Keratinocyte (primary cell): Measurements from ENCODE around the gene MXI1. TPM values are rescaled to one million over a fixed set of nuclear protein-coding genes. Genes with fewer than 3 reads are reported as not detected.

ENCODE experiments used
- DNase-seq: peaks from one replicate; pipeline ENCODE4 v3.0.0-alpha.2; 2011; ENCODE audit warnings: low read depth, missing footprints, low spot score
- FAIRE-seq: peaks from 2 replicates; lab custom pipeline; 2011; peaks lifted over from hg19 to GRCh38; lab: Jason Lieb, UNC
- H2AFZ ChIP-seq: 2 replicates; pipeline ENCODE4 v1.6.0; 2012; ENCODE audit warnings: low read length, control low read depth, inconsistent platforms; ENCODE audit not compliant: control insufficient read depth
- H3K27ac ChIP-seq: 2 replicates; pipeline ENCODE4 v1.5.1; 2011; ENCODE audit warnings: low read length; ENCODE audit not compliant: control insufficient read depth, insufficient read depth
- H3K27me3 ChIP-seq: 3 replicates; pipeline ENCODE4 v1.6.0; 2011; ENCODE audit warnings: low read length; ENCODE audit not compliant: control insufficient read depth, insufficient read depth; ENCODE audit errors: extremely low read depth
- H3K36me3 ChIP-seq, 2 experiments: 2 replicates in 1 of 2; 3 replicates in 1 of 2; pipeline ENCODE4 v1.5.1; 2011; ENCODE audit warnings: low read length in 2 of 2, mild to moderate bottlenecking in 1 of 2; ENCODE audit not compliant: control insufficient read depth in 2 of 2, insufficient read depth in 2 of 2; ENCODE audit errors: extremely low read depth in 1 of 2
- H3K4me1 ChIP-seq: 3 replicates; pipeline ENCODE4 v1.5.1; 2011; ENCODE audit warnings: low read length; ENCODE audit not compliant: control insufficient read depth, insufficient read depth; ENCODE audit errors: extremely low read depth
- H3K4me2 ChIP-seq: 3 replicates; pipeline ENCODE4 v1.6.0; 2011; ENCODE audit warnings: low read depth, low read length; ENCODE audit not compliant: control insufficient read depth, insufficient read depth; ENCODE audit errors: extremely low read depth
- H3K4me3 ChIP-seq, 3 experiments: fragments of 200-600 bp in 1 of 3; sonication (generic) in 1 of 3; 2 replicates in 2 of 3; 3 replicates in 1 of 3; pipeline ENCODE4 v1.5.1; 2011 to 2016; ENCODE audit warnings: low read length in 3 of 3, mild to moderate bottlenecking in 3 of 3, control low read depth in 2 of 3, inconsistent platforms in 1 of 3, low read depth in 1 of 3, mixed read lengths in 1 of 3, mixed run types in 1 of 3, moderate library complexity in 1 of 3; ENCODE audit not compliant: control insufficient read depth in 2 of 3, insufficient read depth in 2 of 3; ENCODE audit errors: extremely low read depth in 1 of 3
- H3K79me2 ChIP-seq: 2 replicates; pipeline ENCODE4 v1.6.0; 2012; ENCODE audit warnings: low read length; ENCODE audit not compliant: control insufficient read depth, insufficient read depth
- H3K9ac ChIP-seq: 3 replicates; pipeline ENCODE4 v1.6.0; 2011; ENCODE audit warnings: low read length; ENCODE audit not compliant: control insufficient read depth, insufficient read depth; ENCODE audit errors: extremely low read depth
- H3K9me1 ChIP-seq: 3 replicates; pipeline ENCODE4 v1.6.0; 2011; ENCODE audit warnings: low read length; ENCODE audit not compliant: control insufficient read depth, insufficient read depth; ENCODE audit errors: extremely low read depth
- H3K9me3 ChIP-seq: 2 replicates; pipeline ENCODE4 v1.5.1; 2012; ENCODE audit warnings: low read depth, low read length; ENCODE audit not compliant: control insufficient read depth
- H4K20me1 ChIP-seq: 3 replicates; pipeline ENCODE4 v1.6.0; 2011; ENCODE audit warnings: low read length; ENCODE audit not compliant: control insufficient read depth, insufficient read depth; ENCODE audit errors: extremely low read depth
- CTCF ChIP-seq, 3 experiments: IDR thresholded peaks in 1 of 3; conservative IDR thresholded peaks in 1 of 3; optimal IDR thresholded peaks in 1 of 3; 2 replicates in 2 of 3; 3 replicates in 1 of 3; pipeline versions ENCODE3 to v1.5.1; 2011; ENCODE audit warnings: low read length in 3 of 3, mild to moderate bottlenecking in 3 of 3, moderate library complexity in 2 of 3, control low read depth in 1 of 3, inconsistent platforms in 1 of 3; ENCODE audit not compliant: insufficient read depth in 2 of 3; ENCODE audit errors: extremely low read depth in 1 of 3
- EZH2 ChIP-seq: IDR thresholded peaks from one replicate; pipeline ENCODE4 v1.6.1; 2012; ENCODE audit warnings: inconsistent platforms, mild to moderate bottlenecking, low read length, moderate library complexity
- dilution Hi-C: fragments of 300-500 bp; cut with MboI; formaldehyde crosslinking; loops from one replicate; pipeline ENCODE4 v1.7.0; 2020; ENCODE audit warnings: low sequenced_read_pairs; ENCODE audit not compliant: extremely low pct_ligation_motif_present
- polyA plus RNA-seq, 5 experiments: library from polyadenylated mRNA; depleted of rRNA in 3 of 5; stranded (reverse) in 3 of 5; stranded (forward) in 1 of 5; unstranded in 1 of 5; fragments of >200 nt; gene quantifications; 1 replicate in 1 of 5; 2 replicates in 3 of 5; 3 replicates in 1 of 5; pipeline versions ENCODE4 v1.2.1 to v1.2.3, GENCODE V29; 2011 to 2012; ENCODE audit warnings: missing spikeins in 2 of 5, low read depth in 1 of 5, low replicate concordance in 1 of 5

The MXI1 gene
- polyA plus RNA-seq, 1 donor (not counting 4 experiments of a cell fraction or from before 2014, with no cell fraction given), result 17.8 TPM

GRCh38 chr10:110226543-110226925 is 19.1 kb downstream of the MXI1 start:
- DNase-seq (no peak), FAIRE-seq (no peak)
- Histone ChIP-seq H2AFZ (no peak overlapping the region), H3K9ac (no peak overlapping the region), H4K20me1 (no peaks in the 10 kb centered on the region), H3K36me3 (no peaks in the 10 kb centered on the region), H3K4me3 (peak overlapping the region in 2 of 3 experiments; percentile 59 to 69), H3K9me3 (no peaks in the 10 kb centered on the region), H3K79me2 (no peaks in the 10 kb centered on the region), H3K27me3 (no peaks in the 10 kb centered on the region), H3K4me1 (peaks cover 12% of the 10 kb centered on the region), H3K4me2 (no peak overlapping the region), H3K9me1 (no peaks in the 10 kb centered on the region), H3K27ac (no peak overlapping the region)
- dilution Hi-C loops, result no loop called here
- TF ChIP-seq CTCF (optimal IDR thresholded peaks at IDR 0.05 in 1 of 3, IDR thresholded peaks at IDR 0.05 in 1 of 3, conservative IDR thresholded peaks at IDR 0.05 in 1 of 3; ENCODE audit: extremely low read depth in 1 of 3, insufficient read depth in 2 of 3, low read length in 3 of 3), result no peak
- no peak for TF ChIP-seq EZH2

- no peak for FAIRE-seq
- dilution Hi-C loops, result no loop called here
- Histone ChIP-seq H3K4me3 (peak overlapping the region; percentile 51 to 69 (median 59)), H3K27ac (no peak overlapping the region), H2AFZ (peak overlapping the region; percentile 58), H3K4me1 (peaks cover 8% of the 10 kb centered on the region), H4K20me1 (no peaks in the 10 kb centered on the region), H3K36me3 (no peaks in the 10 kb centered on the region), H3K9ac (peak overlapping the region; percentile 52), H3K4me2 (peak overlapping the region; percentile 77), H3K79me2 (no peaks in the 10 kb centered on the region), H3K9me1 (no peaks in the 10 kb centered on the region), H3K27me3 (no peaks in the 10 kb centered on the region), H3K9me3 (no peaks in the 10 kb centered on the region)
- no peak for DNase-seq
- TF ChIP-seq CTCF (optimal IDR thresholded peaks at IDR 0.05 in 1 of 3, IDR thresholded peaks at IDR 0.05 in 1 of 3, conservative IDR thresholded peaks at IDR 0.05 in 1 of 3; ENCODE audit: extremely low read depth in 1 of 3, insufficient read depth in 2 of 3, low read length in 3 of 3) (no peak), EZH2 (no peak)
Observed at GRCh38 chr10:110226926-110227641, 19.7 kb downstream of the MXI1 start.
